ENCODE measurements around the gene BTAF1.
"Not testable (repeated sequence)": the region's sequence is repeated elsewhere in the genome, so short reads cannot be mapped to it uniquely, and the experiment has no call there.

BTAF1 gene

DNA sequence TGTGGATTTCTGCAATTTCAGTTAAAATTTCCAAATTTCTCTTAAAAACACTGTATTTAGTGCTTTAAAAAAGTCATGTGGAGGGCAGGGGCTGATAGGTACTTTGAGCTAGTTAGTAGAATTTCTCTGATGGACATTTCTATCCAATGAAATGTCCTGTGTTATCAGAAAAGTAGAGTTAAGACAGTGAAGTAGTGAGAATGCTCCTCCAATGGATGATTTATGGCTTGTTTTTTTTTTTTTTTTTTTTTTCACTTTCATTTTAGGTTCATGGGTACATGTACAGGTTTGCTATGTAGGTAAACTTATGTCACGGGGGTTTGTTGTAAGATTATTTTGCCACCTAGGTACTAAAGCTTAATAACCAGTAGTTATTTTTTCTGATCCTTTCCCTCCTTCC is 55.0 kb downstream of the BTAF1 start:
- no peak for DNase-seq (ENCODE audit: low spot score)

DNA sequence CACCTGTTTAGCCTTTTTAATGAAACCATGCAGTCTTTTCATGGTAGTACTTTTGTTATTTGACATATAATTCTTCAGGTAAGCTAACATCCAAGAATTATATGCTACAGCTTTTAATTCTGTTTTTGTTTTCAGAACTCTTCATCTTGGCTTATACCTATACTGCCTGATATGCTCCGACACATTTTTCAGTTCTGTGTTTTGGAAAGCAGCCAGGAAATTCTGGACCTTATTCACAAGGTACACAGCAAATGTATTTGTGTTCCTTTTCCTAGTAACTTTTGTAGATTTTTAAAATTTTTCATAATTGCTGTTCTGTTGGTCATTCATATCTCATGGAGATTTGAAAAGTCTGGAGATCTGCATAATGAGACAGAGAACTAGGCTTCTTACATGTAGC is 56.7 kb downstream of the BTAF1 start:
- DNase-seq (ENCODE audit: low spot score): no peak

DNA sequence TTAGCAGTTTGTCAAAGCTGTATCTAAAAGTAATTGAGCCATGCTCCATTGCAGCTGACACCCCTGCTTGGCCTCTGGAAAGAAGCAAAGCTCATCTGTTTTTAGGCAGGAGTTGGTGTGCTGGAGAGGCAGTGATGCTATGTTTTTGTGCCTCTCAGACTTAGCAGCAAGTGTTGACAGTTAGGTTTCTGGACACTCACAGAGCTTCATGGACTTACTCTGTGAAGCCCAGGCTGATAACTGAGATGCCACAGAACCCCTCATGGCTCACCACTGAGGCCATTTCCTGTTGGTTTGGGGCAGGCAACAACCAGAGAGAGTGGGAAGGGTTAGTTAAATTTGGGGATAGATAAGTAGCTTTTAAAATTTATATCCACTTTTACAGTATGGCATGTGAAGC is 59.8 kb downstream of the BTAF1 start:
- DNase-seq (ENCODE audit: low spot score): no peak

DNA sequence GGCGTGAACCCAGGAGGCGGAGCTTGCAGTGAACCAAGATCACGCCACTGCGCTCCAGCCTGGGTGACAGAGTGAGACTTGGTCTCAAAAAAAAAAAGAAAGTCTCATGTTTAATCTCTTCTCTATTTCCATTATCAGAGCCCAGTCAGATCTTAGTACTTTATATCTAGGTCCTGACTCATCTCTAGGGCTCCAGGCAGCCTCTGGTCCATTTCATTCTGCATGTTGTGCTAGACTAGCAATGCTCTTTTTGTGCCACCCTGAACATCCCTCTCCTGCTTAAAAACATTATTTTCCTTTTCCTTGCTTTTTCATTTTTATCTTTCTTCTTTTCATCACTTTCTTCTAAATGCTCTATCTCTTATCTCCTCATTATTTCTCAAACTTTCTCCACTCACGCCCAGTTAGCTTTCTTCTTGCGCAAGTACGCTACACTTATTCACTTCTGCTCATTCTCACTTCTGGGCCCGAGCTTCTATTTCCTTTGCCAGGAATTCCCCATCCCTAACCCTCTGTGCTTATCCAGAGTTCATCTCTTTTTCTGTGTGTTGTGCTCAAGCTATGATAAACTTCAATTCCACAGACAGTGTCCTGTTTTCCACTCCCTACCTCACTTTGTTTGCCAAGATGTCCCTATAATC is 63.9 kb downstream of the BTAF1 start:
- no peak for DNase-seq (ENCODE audit: low spot score)

DNA sequence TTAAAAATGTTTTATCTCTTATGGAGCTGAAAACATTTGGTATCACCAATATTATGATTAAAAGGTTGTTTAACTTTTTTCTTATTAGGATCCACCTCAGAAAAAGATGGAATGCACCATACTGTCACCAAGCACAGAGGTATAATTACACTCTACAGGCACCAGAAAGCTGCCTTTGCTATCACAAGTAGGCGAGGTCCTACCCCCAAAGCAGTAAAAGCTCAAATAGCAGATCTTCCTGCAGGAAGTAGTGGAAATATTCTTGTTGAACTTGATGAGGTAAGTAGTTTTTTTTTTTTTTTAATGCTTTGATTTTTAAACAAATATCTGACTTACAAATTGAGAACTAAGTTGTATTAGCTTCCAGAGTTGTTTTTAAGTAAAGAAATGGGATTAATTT is 68.5 kb downstream of the BTAF1 start:
- no peak for DNase-seq (ENCODE audit: low spot score)

DNA sequence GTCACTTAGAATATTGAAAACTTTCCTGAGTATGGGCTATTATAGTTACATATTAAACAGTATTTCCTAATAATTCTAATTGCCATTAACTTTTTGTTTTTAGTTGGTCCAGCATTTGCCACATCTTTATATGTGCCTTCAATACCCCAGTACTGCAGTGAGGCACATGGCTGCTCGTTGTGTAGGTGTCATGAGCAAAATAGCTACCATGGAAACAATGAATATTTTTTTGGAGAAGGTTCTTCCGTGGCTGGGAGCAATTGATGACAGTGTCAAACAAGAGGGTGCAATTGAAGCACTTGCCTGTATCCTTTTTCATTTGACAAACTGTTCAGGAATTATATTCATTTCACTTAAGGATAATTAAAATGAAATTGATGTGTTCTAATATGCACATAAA is 72.7 kb downstream of the BTAF1 start:
- no peak for DNase-seq (ENCODE audit: low spot score)

DNA sequence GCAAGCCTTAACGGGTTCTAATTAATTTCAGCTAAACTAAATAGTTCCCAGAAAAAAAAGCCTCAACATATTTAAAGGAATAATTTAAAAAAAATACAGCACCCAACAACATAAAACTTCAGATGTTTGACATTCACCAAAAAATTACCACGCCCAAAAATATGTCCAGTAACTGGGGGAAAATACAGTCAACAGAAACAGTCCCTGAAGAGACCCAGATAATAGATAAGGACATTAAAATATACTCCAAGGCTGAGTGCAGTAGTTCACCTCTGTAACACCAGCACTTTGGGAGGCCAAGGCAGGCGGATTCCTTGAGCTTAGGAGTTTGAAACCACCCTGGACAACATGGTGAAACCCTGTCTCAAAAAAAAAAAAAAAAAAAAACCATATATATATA is 78.0 kb downstream of the BTAF1 start:
- DNase-seq (ENCODE audit: low spot score): no peak

DNA sequence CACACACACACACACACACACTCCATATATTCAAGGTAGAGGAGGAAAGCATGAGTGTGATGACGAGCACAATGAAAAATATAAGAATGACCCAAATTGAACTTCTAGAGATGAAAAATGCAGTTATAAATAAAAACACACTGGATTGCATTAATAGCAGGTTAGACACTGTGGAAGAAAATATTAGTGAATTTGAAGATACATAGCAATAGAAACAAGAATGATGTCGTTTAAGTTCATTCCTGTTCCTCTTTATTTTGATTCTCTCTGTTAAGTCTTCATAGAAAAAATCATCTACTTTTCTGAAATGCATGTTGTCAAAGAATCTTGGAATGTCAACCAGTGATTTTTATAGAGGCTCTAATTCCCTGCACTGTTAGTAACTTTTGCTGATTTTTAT is 78.4 kb downstream of the BTAF1 start:
- no peak for DNase-seq (ENCODE audit: low spot score)

DNA sequence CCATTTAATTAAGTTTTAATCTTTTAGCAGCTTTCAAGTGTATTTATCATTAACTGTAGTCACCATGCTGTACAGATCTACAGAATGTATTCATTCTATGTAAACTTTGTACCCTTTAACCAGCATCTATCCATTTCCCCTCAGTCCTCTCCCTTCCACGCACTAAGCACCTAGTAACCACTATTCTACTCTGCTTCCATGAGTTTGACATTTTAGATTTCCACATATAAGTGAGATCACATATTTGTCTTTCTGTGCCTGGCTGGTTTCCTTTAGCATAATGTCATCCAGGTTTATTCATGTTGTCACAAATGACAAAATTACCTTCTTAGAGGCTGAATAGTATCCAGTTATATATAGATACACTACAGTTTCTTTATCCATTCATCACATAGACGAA is 79.7 kb downstream of the BTAF1 start:
- DNase-seq (ENCODE audit: low spot score): no peak

DNA sequence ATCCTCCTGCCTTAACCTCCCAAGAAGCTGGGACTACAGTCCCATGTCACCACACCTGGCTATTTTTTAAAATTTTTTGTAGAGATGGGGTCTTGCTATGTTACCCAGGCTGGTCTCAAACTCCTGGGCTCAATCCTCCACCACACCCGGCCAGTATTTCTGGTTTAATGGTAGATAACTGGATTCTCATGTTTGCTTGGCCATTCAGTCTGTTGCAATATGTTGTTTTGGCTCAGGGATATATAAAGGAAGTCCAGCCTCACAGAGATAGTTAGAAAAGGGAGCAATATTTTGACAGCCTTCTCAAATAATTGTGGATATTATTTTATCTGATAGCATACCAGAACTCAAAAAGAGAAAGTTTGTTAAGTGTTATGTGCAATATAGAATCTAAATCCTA is 82.4 kb downstream of the BTAF1 start:
- no peak for DNase-seq (ENCODE audit: low spot score)

DNA sequence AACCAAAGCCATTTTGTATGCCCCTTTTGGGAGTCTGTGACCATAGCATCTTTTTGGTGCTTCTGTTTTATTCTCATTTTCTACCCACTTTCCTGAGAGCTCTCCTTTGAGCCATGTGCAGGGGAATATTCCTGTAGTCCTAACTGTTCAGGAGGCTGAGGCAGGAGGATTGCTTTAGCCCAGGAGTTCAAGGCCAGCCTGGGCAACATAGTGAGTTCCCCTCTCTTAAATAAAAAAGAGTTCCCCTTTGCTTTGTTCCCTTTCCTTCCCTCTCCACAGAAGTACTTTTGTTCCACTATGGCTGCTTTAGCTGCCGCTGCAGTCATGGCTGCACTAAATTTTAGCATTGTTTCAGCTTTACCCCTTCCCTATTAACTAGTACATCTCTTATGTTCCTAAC is 85.9 kb downstream of the BTAF1 start:
- DNase-seq (ENCODE audit: low spot score): no peak

DNA sequence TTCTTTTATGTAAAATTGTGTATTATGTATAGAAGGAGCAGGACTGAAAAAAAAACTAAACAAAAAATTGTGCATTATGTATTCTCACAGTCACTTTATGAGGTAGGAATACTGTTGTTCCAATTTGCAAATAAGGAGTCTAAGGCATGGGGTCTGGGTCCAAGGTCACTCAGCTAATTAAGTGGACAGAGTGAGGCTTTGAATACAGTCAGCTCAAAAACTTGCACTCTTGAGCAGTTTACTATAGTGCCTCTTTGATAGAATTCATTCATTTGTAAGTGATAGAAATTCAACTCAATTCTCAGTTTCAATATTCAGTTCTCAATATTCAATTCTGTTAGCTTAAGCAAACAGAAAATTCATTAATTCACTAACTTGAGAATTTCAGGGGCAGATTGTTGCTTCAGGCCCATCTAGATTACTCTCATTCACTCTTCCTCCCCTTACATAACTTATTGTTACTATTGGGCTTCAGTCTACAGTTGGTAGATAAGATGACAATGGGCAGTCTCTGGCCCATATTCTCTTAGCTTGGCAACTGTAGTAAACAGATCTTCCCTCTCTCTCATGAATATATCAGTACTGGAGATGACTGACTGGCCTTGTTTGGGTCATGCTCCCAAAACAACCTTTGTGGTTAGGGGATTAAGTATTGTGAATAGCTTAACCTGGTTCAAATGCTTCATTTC is 86.6 kb downstream of the BTAF1 start:
- DNase-seq (ENCODE audit: low spot score): no peak

DNA sequence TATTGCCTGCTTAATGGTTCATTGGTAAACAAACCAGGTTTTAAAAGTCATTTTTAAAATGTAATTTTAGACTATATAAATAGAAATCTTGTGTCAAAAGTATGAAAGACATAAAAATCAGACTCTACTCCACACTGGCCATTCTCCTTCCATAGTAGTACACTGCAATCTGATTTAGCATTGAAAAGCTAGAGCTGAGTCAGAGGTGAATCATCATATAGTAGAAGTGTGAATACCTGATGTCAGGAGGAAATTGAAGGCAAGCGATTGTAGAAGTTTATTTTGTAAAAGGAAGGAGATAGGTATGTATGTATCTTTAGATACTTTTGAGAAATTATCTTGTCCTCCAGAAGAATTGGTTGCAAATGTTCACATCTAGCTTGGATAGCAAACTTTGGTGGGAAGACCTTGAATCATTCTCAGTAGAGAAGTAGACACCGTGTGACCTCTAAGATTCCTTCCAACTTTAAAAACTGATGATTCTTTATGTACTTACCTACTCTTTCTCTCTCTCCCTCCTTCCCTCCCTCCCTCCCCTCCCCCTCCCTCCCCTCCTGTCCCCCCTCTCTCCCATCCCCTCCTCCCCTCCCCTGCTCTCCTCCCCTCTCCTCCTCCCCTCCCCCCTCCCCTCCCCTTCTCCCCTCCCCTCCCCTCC is 88.1 kb downstream of the BTAF1 start:
- peak; percentile 27 for DNase-seq (ENCODE audit: low spot score)

DNA sequence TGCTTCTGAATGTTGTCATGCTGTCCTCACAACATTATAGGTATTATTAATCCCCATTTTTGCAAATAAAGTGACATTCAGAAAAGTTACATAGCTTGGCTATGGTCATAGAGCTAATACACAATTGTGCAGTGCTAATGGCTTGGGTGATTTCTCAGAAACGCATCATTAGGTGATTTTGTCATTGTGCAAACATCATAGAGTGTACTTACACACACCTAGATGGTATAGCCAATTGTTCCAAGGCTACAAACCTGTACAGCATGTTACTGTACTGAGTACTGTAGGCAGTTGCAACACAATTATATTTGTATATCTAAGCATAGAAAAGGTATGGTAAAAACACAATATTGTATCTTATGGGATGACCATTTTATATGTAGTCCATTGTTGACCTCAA is 91.0 kb downstream of the BTAF1 start:
- no peak for DNase-seq (ENCODE audit: low spot score)

DNA sequence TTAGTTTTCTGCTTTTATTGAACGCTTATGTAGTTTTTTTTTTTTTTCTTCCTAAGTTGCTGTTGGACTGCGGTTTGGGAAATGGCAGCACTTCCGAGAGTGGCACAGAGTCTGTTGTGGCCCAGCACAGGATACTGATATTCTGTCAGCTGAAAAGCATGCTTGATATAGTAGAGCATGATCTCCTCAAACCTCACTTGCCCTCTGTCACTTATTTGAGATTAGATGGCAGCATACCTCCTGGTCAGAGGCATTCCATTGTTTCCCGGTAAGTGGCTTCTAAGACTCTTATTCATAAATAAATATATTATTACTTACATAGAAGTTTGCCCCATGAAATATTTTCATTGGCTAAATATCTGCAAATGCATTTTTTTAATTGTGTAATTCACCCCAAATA is 101.1 kb downstream of the BTAF1 start:
- DNase-seq (ENCODE audit: low spot score): no peak

DNA sequence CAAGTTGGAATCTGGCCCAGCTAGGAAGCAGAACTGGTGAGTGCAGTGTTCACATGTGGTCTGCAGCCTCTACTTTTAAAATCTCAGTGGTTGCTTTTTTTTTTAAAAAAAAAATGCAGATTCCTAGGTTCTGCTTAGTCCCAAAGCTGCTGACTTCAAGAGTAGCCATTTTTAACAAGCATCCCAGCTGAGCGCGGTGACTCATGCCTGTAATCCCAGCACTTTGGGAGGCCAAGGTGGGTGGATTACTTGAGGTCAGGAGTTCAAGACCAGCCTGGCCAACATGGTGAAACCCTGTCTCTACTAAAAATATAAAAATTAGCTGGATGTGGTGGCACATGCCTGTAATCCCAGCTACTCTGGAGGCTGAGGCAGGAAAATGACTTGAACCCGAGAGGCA is 101.8 kb downstream of the BTAF1 start:
- DNase-seq (ENCODE audit: low spot score): not testable (repeated sequence)

DNA sequence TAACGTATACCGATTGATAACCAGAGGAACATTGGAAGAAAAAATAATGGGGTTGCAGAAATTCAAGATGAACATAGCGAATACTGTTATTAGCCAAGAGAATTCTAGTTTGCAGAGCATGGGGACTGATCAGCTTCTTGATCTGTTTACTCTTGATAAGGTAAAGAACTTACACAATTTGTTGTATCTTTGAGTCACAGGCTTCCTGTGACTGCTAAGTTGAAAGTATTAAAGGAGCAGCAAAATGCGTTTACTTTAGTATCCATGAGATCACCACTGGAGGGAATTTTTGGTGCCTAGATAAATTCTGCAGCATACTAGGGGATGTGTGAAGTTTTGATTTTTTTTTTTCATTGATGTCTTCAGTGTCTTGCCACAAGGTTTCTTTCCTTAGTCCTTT is 103.6 kb downstream of the BTAF1 start:
- no peak for DNase-seq (ENCODE audit: low spot score)

DNA sequence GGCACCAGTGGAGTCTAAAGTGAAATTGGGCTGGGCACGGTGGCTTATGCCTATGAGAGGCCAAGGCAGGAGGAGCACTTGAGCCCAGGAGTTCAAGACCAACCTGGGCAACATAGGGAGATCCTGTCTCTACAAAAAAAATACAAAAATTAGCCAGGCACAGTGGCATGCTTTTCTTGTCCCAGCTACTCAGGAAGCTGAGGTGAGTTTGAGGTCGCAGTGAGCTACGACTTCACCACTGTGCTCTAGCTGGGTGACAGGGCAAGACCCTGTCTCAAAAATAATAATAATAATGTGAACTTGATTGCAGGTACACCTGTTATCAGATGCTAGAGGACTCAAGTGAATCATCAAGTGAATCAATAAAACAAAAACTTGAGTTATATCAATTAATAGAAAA is 108.0 kb downstream of the BTAF1 start:
- DNase-seq (ENCODE audit: low spot score): no peak

DNA sequence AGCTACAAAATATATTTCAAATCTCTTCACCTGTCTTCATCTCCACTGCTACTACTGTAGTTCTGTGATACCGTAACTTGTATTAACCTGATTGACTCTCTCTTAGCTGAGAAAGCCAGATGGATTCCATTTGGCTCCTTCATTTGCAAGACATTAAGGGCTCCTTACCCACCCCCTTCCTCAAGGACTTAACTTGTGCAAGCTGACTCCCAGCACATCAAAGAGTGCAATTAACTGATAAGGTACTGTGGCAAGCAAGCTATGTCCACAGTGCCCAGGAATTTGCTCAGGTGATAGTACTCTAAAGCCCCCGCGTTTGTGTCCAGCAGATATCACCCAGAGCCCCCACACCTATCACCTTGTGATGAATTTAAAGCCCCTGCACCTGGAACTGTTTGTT is 109.5 kb downstream of the BTAF1 start:
- DNase-seq (ENCODE audit: low spot score): not testable (repeated sequence)

DNA sequence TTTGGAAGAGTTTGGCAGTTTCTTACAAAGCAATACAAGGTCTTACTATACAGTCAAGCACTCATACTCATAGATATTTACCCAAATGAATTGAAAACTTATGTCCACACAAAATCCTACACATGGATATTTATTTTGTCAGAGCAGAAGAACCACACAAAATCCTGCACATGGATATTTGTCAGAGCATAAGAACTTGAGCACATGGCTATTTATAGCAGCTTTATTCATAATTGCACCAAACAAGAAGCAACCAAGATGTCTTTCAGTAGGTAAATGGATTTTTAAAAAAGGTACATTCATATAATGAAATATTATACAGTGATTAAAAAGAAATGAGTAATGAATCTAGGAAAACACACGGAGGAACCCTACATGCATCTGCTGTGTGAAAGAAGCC is 115.4 kb downstream of the BTAF1 start:
- DNase-seq (ENCODE audit: low spot score): no peak

DNA sequence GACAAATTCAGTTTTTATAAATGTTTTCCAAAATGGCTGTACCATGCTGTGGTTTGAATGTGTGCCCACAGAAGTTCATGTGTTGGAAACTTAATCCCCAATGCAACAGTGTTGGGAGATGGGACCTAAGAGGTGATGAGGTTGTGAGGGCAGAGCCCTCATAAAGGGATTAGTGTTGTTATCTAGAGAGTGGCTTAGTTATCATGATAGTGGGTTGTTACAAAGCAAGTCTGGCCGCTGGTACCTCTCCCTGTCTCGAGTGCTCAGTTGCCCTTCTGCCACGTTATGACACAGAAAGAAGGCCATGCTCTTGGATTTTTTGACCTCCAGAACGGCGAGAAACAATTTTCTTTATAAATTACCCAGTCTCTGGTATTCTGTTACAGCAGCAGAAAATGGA is 119.0 kb downstream of the BTAF1 start:
- no peak for DNase-seq (ENCODE audit: low spot score)

DNA sequence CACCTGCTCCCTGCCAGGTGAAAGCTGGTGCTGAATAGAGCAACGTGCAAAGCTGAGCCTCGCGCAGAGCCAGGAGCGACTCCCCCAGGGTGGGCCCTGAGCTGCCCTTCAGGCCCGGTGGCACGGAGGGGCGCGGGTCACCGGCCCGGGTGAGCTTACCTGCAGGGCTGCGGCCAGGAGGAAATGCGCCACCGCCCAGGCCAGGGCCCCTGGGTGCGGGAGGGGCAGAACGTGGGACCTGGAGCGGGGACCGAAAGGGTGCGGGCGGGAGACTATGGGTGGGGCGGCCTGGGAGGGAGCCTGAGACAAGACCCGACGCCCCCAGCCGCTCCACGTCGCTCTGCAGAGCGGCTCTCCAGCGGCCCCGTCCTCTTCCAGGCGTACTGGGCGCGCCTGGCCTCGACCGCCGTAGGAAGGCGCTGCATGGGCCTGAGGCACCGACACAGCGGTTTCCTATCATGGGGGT is 122.1 kb downstream of the BTAF1 start:
- DNase-seq (ENCODE audit: low spot score): peak; percentile 8

DNA sequence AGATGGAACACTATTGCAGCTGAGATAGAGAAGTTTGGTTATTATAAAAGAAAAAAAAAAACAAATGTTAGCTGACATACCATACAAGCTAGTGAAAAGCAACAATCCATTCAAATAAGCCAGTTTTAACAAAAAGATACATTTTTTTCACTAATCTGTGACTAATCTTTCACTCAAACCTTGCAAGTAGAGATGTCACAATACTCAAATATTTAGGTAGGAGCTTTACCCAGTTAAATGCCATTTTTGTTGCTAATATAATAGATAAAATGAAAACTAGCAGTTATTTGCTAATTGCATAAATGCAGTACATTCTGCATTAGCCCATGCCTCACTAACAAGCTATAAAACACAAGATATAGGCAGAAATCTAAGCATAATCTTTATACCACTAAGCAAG is 123.6 kb downstream of the BTAF1 start:
- DNase-seq (ENCODE audit: low spot score): no peak

DNA sequence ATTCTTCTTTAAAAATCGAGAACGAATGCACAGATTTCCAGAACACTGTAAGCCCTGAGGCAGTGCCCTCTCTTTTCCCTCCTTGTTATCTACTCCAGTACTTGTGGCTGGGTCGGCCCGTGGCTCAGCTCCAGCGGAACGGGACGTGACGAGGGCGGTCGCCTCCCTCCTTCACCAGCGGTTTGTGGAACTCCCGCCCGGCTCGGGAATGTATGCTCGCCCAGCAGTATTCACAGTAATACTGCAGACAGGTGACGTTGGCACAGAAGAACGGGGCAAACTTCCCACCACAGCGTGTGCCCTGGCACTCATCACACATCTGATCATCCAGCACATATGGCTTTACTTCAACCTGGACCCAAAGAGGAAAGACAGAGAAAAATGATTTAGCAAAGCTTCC is 128.5 kb downstream of the BTAF1 start:
- no peak for DNase-seq (ENCODE audit: low spot score)

Data from AG20443 (cell line).